Measurements from ENCODE around the gene ARL1.

- no peak for TF ChIP-seq ZNF274 (IDR thresholded peaks at IDR 0.05; ENCODE audit: low read depth, low read length)
- no peak for TF ChIP-seq SRF (IDR thresholded peaks at IDR 0.05; ENCODE audit: low read depth)
- TF ChIP-seq CTCF (IDR thresholded peaks at IDR 0.05 in 2 of 3, conservative IDR thresholded peaks at IDR 0.05 in 1 of 3; ENCODE audit: borderline replicate concordance in 1 of 3, insufficient read depth in 1 of 3, low read depth in 2 of 3, low read length in 2 of 3): no peak
- no peak for TF ChIP-seq POLR2A (IDR thresholded peaks at IDR 0.05; ENCODE audit: borderline replicate concordance, extremely low read depth, insufficient read depth, insufficient read length)
- no peak for TF ChIP-seq EGR1 (IDR thresholded peaks at IDR 0.05; ENCODE audit: low read depth)
- no peak for TF ChIP-seq ATF3 (IDR thresholded peaks at IDR 0.05)
- TF ChIP-seq SIN3A (IDR thresholded peaks at IDR 0.05; ENCODE audit: low read depth): no peak
Observed at GRCh38 chr12:101439236-101439635, 31.7 kb upstream of the ARL1 start.
